ENCODE results near the gene HMGCS2. TPM values are rescaled to one million over a fixed set of nuclear protein-coding genes. Genes with fewer than 3 reads are reported as not detected.

Gene HMGCS2
- total and polyA plus RNA-seq, 9 of the 15 experiments (the other 6 are each of a cell fraction or from before 2014, with no cell fraction given): 0.13 TPM; not detected in 8

- Histone ChIP-seq H3K4me2 (ENCODE audit: insufficient read depth, low read length) (no peak overlapping the region), H3K27me3 (ENCODE audit: control insufficient read depth in 2 of 2, insufficient read depth in 2 of 2, low read length in 2 of 2) (peaks cover 11 to 23% of the 10 kb centered on the region in 2 experiments; a peak in 3 of 5 replicates), H3K9ac (ENCODE audit: insufficient read depth in 1 of 2, low read depth in 2 of 2, low read length in 2 of 2) (no peak overlapping the region), H3K36me3 (ENCODE audit: control insufficient read depth, insufficient read depth, low read length) (no peaks in the 10 kb centered on the region), H3K27ac (ENCODE audit: extremely low read depth, low read depth, low read length) (no peak overlapping the region), H4K20me1 (replicated peaks; ENCODE audit: control insufficient read depth, insufficient read depth, low read length) (no peaks in the 10 kb centered on the region), H3K4me3 (no peak overlapping the region), H3K9me3 (replicated peaks; ENCODE audit: control insufficient read depth, insufficient read depth, low read depth, low read length) (no peaks in the 10 kb centered on the region), H3K9me1 (ENCODE audit: control insufficient read depth, insufficient read depth, low read length) (no peaks in the 10 kb centered on the region), H2AFZ (ENCODE audit: low read depth, low read length) (no peak overlapping the region), H3K4me1 (replicated peaks in 1 of 2; ENCODE audit: control insufficient read depth in 2 of 2, insufficient read depth in 2 of 2, low read length in 2 of 2) (0 out of 5 replicates have a peak, but pooled peaks cover 0 to under 1% of the 10 kb centered on the region in 2 experiments), H3K79me2 (ENCODE audit: control insufficient read depth, insufficient read depth, low read length) (no peaks in the 10 kb centered on the region)
- no TSS peak for BruUV-seq (replicated peaks)
- in situ Hi-C loops (cut with MboI): no loop called here
- no peak for FAIRE-seq
- no peak; the same call in 2 of the 3 replicates for ATAC-seq
- peak in 1 of 4 experiments; percentile 5 for DNase-seq (ENCODE audit: extremely low read depth in 1 of 4, low spot score in 3 of 4)
- CTCF ChIA-PET (ENCODE audit: low intra/inter-chr PET ratio): no interaction called here
- intact Hi-C loops (cut with micrococcal nuclease): no loop called here
- POLR2A ChIA-PET: interaction anchor here (1.9 kb wide), 1 partner anchor 12 kb away, joined by 5 read pairs; no protein-coding TSS in a partner anchor
- WGBS (ENCODE audit: insufficient coverage, low coverage, missing lambda C conversion rate): 0% methylated on average over 6 of the region's 6 CpGs
- TF ChIP-seq SRF (CRISPR knock-in tag; IDR thresholded peaks at IDR 0.05) (no peak), EGR1 (conservative IDR thresholded peaks at IDR 0.05) (no peak), CXXC5 (CRISPR knock-in tag; IDR thresholded peaks at IDR 0.05) (peak; percentile 43; the same call in 1 of the 2 replicates), IRF9 (tag; IDR thresholded peaks at IDR 0.05) (peak; percentile 76), ZMIZ1 (IDR thresholded peaks at IDR 0.05; ENCODE audit: low read depth in 2 of 2, low read length in 2 of 2) (no peak), FOXA3 (CRISPR knock-in tag; conservative IDR thresholded peaks at IDR 0.05 in 1 of 2, IDR thresholded peaks at IDR 0.05 in 1 of 2) (peak in 1 of 2 experiments; percentile 40; a peak in 1 of 4 replicates), ESRRA (IDR thresholded peaks at IDR 0.05; ENCODE audit: borderline replicate concordance, low read depth) (peak; percentile 19; the same call in 1 of the 2 replicates), NFIX (CRISPR knock-in tag; IDR thresholded peaks at IDR 0.05; ENCODE audit: low read depth) (no peak), RAD51 (IDR thresholded peaks at IDR 0.05; ENCODE audit: borderline replicate concordance, low read depth) (no peak), ZNF512 (tag; IDR thresholded peaks at IDR 0.05) (peak; percentile 99), CEBPB (tag; IDR thresholded peaks at IDR 0.05) (peak; percentile 98), NR2C2 (CRISPR knock-in tag; IDR thresholded peaks at IDR 0.05) (no peak), NR2C2 (tag; IDR thresholded peaks at IDR 0.05) (peak; percentile 29; the same call in 1 of the 2 replicates), PCBP1 (IDR thresholded peaks at IDR 0.05; ENCODE audit: low read depth, low read length, poor library complexity, severe bottlenecking) (no peak), OTX1 (CRISPR knock-in tag; IDR thresholded peaks at IDR 0.05) (0 out of 2 replicates have a peak, but pooled peaks have one; percentile 23)
Measured at GRCh38 chr1:119783354-119784185, 14.9 kb upstream of the HMGCS2 start.

Data from K562 (cell line).